Astrocyte of the cerebellum (primary cell): ENCODE results near the gene NDUFB8.

Experiments
- DNase-seq: peaks from one replicate; pipeline ENCODE4 v3.0.0-alpha.2; 2011; ENCODE audit warnings: low read depth
- H3K4me3 ChIP-seq: 2 replicates; pipeline ENCODE4 v1.5.1; 2011; ENCODE audit warnings: mild to moderate bottlenecking, low read depth, low read length, moderate library complexity
- CTCF ChIP-seq: IDR thresholded peaks from 2 replicates; pipeline ENCODE4 v1.5.1; 2012; ENCODE audit warnings: low read length, low read depth, moderate library complexity, mild to moderate bottlenecking; ENCODE audit errors: missing control alignments
- in situ Hi-C: cut with HindIII; loops from 2 replicates; pipeline ENCODE4 v1.10.0; 2017; ENCODE audit warnings: low sequenced_read_pairs

The NDUFB8 gene

GRCh38 chr10:100522107-100522801, 7.4 kb downstream of the NDUFB8 start:
- in situ Hi-C loops, result no loop called here
- no peak overlapping the region for H3K4me3 ChIP-seq
- DNase-seq, result no peak
- no peak for TF ChIP-seq CTCF

GRCh38 chr10:100520811-100521210, 8.9 kb downstream of the NDUFB8 start:
- no peak for DNase-seq
- no peak overlapping the region for H3K4me3 ChIP-seq
- in situ Hi-C loops, result no loop called here
- no peak for TF ChIP-seq CTCF

- no peak for DNase-seq
- TF ChIP-seq CTCF, result no peak
- in situ Hi-C loops, result no loop called here
- H3K4me3 ChIP-seq, result peak within 1 kb of the TSS; percentile 47
Observed at GRCh38 chr10:100519311-100520051, 10.2 kb downstream of the NDUFB8 start, which contains the start of gene SEC31B. Gene SEC31B (minus strand): TSS chr10:100519861. CDS start chr10:100516952, 2,909 bp downstream.

GRCh38 chr10:100518761-100519241, 10.9 kb downstream of the NDUFB8 start:
- peak overlapping the region; percentile 47 for H3K4me3 ChIP-seq
- peak; percentile 40 for DNase-seq
- TF ChIP-seq CTCF, result peak; percentile 68
- in situ Hi-C loops, result no loop called here

GRCh38 chr10:100516847-100517246, 12.8 kb downstream of the NDUFB8 start:
- in situ Hi-C loops, result no loop called here
- TF ChIP-seq CTCF, result peak; percentile 7
- no peak overlapping the region for H3K4me3 ChIP-seq
- DNase-seq, result no peak

GRCh38 chr10:100515612-100516011, 14.1 kb downstream of the NDUFB8 start:
- in situ Hi-C loops, result no loop called here
- no peak for TF ChIP-seq CTCF
- no peak for DNase-seq
- no peak overlapping the region for H3K4me3 ChIP-seq
